Measurements from ENCODE around the gene TMEM175.

GRCh38 chr4:907691-908425 is 24.4 kb upstream of the TMEM175 start:
- TF ChIP-seq POLR2A (IDR thresholded peaks at IDR 0.05) (no peak), EP300 (IDR thresholded peaks at IDR 0.05) (no peak)
